Tibial nerve (tissue), 4 donors: ENCODE data around the gene UGT1A3.
"Not testable (repeated sequence)": the region's sequence is repeated elsewhere in the genome, so short reads cannot be mapped to it uniquely, and the experiment has no call there.

Source experiments
- CTCF ChIP-seq, 5 experiments: fragments of 200-600 bp in 3 of 5; fragments of 450-650 bp in 2 of 5; sonication (generic) in 3 of 5; IDR thresholded peaks; one replicate each; pipeline ENCODE4 v1.5.1; 2016 to 2019; ENCODE audit warnings: antibody characterized with exemption in 5 of 5, mild to moderate bottlenecking in 3 of 5, moderate library complexity in 2 of 5
- EP300 ChIP-seq, 2 donors: sonication (generic); formaldehyde crosslinking; IDR thresholded peaks; one replicate each; pipeline ENCODE4 v1.6.1; 2017; ENCODE audit warnings: antibody characterized with exemption in 2 of 2, mild to moderate bottlenecking in 1 of 2
- POLR2A ChIP-seq, 2 donors: fragments of 450-650 bp; IDR thresholded peaks; one replicate each; pipeline ENCODE4 v1.6.1; 2017; ENCODE audit warnings: antibody characterized with exemption in 2 of 2, mild to moderate bottlenecking in 2 of 2, moderate library complexity in 2 of 2

- not testable (repeated sequence) for TF ChIP-seq CTCF, POLR2A, EP300 (IDR thresholded peaks at IDR 0.05)
Measured at GRCh38 chr2:233745838-233746237, 17.0 kb downstream of the UGT1A3 start.
